GM21423 (cell line): ENCODE data around the gene XRCC6.
"Not testable (repeated sequence)": the region's sequence is repeated elsewhere in the genome, so short reads cannot be mapped to it uniquely, and the experiment has no call there.

ENCODE experiments used
- ATAC-seq: cut with Tn5 transposase; IDR thresholded peaks from one replicate; pipeline ENCODE4 v1.9.1; 2021; ENCODE audit warnings: mild to moderate bottlenecking, moderate library complexity; ENCODE audit not compliant: unreplicated experiment

Gene XRCC6

DNA sequence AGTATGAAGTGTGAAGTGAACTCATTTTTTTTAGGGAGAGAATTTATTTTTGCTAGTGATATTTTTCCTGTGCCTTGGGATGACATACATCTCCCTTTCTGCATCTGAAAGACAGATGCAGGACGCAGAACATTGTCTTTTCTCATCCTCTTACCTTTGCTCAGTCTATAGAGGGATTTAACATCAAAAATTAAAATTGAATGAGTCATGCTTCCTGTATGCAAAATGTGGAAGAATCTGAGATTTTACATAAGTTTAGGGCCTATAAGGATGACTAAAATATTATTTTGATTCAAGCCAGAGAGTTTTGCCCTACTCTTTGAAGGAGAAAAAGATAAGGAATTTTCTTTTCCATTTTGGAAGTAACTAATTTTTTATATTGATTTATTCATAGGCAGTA, 27.3 kb downstream of the XRCC6 start:
- no peak for ATAC-seq

DNA sequence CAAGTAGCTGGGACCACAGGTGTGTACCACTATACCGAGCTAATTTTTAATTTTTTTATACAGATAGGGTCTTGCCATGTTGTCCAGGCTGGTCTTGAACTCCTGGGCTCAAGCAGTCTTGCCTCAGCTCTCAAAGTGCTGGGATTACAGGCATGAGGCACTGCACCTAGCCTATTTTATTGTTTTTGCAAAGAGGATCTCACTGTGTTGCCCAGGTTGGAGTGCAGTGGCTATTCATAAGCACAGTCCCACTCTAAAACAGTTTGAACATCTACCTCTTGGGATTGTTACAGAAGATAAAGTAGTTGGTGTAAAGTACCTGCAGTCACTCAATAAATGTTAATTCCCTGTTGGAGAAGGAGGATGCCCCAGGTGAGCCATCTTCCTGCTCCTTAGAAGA, 29.1 kb downstream of the XRCC6 start:
- ATAC-seq = no peak

DNA sequence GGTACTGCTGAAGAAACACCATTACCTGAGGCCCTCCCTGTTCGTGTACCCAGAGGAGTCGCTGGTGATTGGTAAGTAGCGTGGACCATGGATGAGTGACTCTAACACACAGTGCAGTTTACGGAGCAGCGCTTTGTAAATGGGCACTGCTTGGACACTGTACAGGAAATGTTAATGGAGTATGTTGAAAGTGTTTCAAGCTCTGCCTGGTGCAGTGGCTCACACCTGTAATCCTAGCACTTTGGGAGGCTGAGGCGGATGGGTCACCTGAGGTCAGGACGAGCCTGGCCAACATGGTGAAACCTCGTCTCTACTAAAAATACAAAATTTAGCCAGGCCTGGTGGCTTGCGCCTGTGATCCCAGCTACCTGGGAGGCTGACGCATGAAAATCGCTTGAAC, 29.7 kb downstream of the XRCC6 start:
- ATAC-seq = no peak

- no peak for ATAC-seq
These were observed 33.2 kb downstream of the XRCC6 start for GRCh38 chr22:41654322-41654721.

DNA sequence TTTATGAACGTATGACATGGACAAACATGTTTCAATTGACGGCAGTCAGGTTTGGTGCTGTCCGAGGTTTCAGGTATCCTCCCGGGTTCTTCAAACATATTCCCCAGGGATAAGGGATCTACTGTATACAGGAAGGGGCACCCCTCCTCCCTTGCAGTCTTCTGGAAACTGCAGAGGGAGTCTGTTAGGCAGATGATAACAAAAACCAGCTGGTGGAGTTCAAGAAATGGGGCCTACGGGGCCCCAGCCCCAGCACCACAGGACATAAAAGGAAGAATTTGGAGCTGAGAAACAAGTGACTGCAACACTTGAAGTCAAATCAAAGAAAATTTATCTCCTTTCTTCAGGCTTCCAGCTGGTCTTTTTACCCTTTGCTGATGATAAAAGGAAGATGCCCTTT, 35.5 kb downstream of the XRCC6 start:
- ATAC-seq = no peak

- no peak for ATAC-seq
These were observed 36.6 kb downstream of the XRCC6 start for GRCh38 chr22:41657709-41658108.

DNA sequence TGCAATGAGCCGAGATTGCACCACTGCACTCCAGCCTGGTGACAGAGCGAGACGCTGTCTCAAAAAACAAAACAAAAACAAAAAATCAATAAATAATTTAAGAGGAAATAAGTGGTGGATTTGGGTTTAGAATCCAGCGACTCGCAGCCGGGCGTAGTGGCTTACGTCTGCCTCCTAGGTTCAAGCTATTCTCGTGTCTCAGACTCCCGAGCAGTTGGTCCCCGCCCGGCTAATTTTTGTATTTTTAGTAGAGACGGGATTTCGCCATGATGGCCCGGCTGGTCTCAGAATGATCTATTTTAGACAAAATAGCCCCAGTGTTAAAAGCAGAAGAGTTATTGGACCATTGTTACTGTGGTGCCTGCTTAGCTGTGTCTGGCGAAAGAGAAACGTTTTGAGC, 37.8 kb downstream of the XRCC6 start:
- no peak for ATAC-seq

DNA sequence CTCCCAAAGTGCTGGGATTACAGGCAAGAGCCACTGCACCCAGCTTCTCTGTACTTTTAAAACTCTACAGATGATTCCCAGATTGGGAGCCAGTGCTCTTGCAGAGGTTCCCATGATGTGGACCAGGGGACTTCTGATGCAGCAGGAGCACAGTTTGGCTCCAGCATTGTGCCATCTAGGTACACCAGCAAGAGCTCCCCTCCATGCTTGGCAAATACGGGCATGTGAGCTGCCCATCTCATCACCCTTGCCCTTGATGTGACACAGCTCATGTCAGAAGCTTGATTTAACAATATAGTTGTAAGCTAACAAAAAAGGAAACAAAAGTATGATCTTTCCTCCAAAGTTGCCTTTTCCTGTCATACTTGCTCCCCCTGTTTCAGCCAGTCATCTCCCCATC, 38.8 kb downstream of the XRCC6 start:
- no peak for ATAC-seq

- no peak for ATAC-seq
These were observed 39.3 kb downstream of the XRCC6 start for GRCh38 chr22:41660416-41660815.

DNA sequence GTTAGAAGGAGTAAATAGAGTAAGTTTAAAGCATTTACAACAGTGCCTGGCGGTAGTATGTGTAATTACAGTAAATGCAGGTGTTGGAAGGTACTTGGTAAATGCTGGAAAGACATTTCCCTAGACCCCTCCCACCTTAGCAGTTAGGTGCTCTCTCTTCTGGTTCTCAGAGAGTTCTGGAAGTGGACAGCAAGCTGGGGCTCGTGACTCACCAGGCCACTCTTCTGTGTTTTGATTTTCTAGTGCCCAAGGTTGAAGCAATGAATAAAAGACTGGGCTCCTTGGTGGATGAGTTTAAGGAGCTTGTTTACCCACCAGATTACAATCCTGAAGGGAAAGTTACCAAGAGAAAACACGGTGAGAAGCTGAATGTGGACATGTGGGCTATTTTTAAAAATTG, 40.0 kb downstream of the XRCC6 start:
- no peak for ATAC-seq

GRCh38 chr22:41661713-41662112, 40.6 kb downstream of the XRCC6 start:
- ATAC-seq = no peak

GRCh38 chr22:41663594-41663993, 42.5 kb downstream of the XRCC6 start:
- ATAC-seq = not testable (repeated sequence)

DNA sequence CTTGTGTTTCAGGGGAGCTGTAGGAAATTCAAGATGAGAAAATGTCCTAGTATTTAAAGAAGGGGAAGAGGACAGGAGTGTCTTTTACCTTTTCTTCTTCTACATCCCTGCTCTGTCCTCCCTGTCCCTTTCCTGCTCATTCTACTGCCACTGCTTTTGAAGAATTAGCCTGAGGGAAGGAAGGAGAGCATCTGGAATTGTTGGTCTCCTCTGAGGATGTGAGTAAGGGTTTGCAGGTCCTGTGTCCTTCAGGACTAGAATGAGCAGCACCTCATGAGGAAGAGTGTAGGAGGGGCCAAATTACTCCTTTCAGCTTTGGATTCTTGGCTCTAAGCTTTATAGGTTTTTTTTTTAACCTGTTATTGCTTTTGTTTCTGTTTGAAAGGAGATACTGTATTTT, 43.4 kb downstream of the XRCC6 start:
- no peak for ATAC-seq

DNA sequence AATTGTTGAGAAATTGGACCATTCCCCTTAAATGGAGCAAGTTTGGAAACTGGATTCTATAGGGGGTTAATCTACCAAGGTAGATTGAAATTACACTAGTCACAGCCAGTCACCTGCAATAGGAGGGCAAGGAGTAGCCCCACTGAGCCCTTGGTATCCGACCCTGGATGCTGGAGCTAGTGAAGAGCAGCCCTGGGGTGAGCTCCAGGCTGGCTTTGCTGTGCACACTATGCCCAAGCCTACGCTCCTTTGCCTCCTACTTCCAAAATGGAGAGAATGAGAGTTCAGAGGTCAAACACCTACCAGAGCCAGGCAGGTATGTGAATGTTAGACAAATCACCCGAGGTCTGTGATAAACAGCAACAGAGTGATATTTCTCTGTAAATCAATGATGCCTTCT, 43.9 kb downstream of the XRCC6 start:
- no peak for ATAC-seq

- no peak for ATAC-seq
These were observed 48.1 kb downstream of the XRCC6 start for GRCh38 chr22:41668971-41669911.

DNA sequence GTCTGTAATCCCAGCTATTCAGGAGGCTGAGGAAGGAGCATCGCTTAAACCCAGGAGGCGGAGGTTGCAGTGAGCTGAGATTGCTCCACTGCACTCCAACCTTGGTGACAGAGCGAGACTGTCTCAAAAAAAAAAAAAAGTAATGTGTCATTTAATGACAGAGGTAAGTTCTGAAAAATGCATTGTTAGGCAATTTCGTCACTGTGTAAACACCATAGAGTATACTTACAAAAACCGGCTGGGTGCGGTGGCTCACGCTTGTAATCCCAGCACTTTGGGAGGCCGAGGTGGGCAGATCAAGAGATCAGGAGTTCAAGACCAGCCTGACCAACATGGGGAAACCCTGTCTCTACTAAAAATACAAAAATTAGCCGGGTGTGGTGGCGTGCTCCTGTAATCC, 51.0 kb downstream of the XRCC6 start:
- ATAC-seq = not testable (repeated sequence)

DNA sequence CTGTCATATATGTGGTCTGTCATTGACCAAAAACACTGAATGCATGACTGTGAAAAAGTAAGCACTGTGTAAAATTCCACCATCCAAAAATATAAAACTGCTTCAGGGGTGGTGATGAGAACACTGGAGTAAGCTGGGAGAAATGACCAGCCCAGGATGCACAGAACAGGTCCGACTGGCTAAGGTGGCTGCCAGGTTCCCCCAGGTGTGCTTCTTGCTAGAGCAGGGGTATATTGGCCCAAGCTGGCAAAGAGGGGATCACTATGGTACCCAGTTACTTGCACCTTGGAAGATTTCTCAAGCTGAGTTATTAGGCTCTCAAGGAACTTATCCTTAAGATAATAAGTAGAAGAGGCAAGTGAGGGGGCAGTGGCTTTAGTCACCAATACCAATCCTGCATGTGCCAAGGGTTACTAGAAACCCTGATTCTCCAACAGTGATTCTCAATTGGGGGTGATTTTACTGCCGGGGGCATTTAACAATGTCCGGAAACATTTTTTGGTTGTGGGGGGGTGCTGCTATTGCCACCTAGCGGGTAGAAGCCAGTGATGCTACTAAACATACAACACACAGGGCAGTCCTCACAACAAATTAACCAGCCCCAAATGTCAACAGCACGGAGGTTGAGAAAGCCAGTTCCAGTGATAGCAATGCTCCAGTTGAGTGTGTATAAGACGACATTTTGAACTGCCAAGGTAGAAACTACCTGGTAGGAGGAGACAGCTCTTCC, 51.9 kb downstream of the XRCC6 start:
- ATAC-seq = no peak

- ATAC-seq = no peak
These were observed 53.8 kb downstream of the XRCC6 start for GRCh38 chr22:41674846-41675340.

DNA sequence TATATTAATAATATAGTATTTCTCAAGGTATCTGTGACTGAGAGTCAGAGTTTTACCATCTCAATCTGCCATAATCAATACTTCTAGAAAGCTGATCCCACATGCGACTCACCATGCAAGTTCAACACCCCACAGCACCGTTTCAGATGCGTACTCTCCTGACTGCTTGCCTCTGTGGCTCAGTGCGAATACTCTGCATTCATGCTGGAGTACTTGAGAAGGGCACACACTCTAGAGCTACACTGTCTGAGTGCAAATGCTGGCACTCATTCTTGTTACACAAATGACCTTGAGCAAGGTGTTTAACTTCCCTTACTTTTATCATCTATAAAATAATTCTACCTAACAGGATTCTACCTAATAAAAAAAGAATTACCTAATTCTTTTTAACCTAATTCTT, 55.0 kb downstream of the XRCC6 start:
- ATAC-seq = no peak

DNA sequence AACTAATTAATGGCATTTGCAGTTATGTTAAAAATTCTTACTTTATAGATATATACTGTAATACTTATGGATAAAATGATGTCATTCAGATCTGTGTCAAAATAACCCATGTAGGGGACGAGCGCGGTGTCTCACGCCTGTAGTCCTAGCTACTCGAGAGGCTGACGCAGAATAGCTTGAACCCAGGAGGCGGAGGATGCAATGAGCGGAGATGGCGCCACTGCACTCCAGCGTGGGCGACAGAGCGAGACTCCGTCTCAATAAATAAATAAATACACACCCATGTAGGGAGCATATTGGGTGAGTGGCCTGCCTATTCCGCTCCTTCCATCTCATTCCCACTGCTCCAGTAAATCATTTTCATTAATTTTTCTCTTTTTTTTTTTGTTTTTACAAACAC, 60.5 kb downstream of the XRCC6 start:
- ATAC-seq = no peak

GRCh38 chr22:41682033-41682807, 61.1 kb downstream of the XRCC6 start:
- peak; percentile 65 for ATAC-seq
